ENCODE results near the gene PGRMC1. TPM values are rescaled to one million over a fixed set of nuclear protein-coding genes. Genes with fewer than 3 reads are reported as not detected.

PGRMC1 gene
- polyA plus RNA-seq, 3 donors: 268 to 288 (median 272) TPM

Other genes with a start within 250 kb of the PGRMC1 start
- gene CT47C1, start 163.3 kb upstream of the PGRMC1 start, polyA plus RNA-seq (ENCODE audit: insufficient read length in 3 of 3): not detected
- 1 to 10 TPM; 1.6 to 2.6 (median 2.2) TPM for gene KIAA1210, start 108.5 kb upstream of the PGRMC1 start, polyA plus RNA-seq (ENCODE audit: insufficient read length in 3 of 3)
- gene SLC25A43, start 163.1 kb downstream of the PGRMC1 start, polyA plus RNA-seq (ENCODE audit: insufficient read length in 3 of 3): 1 to 10 TPM; 3.0 to 7.7 (median 5.2) TPM
- gene SLC25A5, start 232.2 kb downstream of the PGRMC1 start, polyA plus RNA-seq (ENCODE audit: insufficient read length in 3 of 3): 100 to 1,000 TPM; 346 to 395 (median 352) TPM

Data from right renal cortex interstitium (tissue), 3 donors.